GM19239 (cell line): ENCODE data around the gene SH2D3C.

ENCODE experiments used
- DNase-seq: peaks from one replicate; pipeline ENCODE4 v3.0.0; 2011; ENCODE audit warnings: low spot score; ENCODE audit not compliant: insufficient read length
- FAIRE-seq: peaks from 2 replicates; lab custom pipeline; 2011; peaks lifted over from hg19 to GRCh38; lab: Jason Lieb, UNC

SH2D3C gene

DNA sequence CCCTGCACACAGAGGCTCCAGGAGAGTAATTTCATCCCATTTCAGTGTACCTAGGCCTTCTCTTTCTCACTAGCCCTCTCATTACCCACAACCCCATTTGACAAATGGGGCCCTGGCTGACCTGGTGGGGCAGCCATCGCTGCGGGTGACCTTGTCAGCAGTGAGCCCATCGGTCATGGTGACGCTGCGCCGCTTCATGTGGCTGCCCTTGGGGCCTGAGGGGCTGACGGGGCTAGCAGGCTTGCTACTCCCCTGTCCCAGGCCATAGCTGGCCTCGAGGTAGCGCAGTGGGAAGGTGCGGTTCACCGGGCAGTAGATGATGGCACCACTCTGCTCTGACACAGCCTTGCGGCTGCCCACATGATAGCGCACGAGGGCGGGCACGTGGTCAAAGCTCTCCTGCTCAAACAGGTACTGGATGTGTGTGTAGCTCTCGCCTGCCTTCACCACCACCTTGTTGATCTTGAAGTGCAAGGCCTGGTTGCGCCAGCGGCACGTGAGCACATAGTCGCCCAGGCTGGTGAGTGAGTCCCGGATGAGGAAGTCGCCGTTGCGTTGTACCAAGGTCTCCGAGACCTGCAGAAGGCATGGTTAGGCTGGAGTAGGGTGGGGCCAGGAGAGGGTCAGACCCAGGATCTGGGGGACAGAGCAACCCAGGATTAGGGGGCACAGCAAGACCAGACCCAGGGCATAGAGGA is 29.2 kb downstream of the SH2D3C start:
- no peak for DNase-seq
- FAIRE-seq: no peak

DNA sequence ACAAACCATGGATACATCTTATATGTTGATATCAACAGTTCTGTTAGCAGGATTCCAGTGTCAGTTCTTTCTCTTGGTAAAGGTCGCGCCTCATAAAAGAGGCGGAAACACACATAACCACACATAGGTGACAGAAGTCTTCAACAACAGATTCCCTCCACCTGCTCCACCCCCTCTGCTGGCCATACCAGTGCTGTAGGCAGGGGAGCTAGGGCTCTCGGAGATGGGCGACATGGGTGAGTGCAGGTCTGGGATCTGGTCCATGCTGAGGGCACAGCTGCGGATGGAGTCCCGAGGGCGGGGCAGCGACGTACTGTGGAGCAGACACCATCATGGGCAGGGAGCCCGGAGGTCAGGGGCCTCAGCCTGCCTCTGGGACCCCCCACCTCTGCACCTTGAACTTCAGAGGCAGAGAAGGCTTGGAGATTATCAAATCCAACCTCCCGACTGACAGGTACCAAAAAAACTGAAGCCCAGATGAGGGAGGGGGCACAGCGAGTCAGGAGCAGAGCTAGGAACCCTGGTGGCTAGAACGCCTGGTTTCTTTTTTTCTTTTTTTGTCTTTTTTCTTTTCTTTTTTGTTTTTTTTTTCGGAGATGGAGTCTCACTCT is 31.4 kb downstream of the SH2D3C start:
- no peak for DNase-seq
- no peak for FAIRE-seq

DNA sequence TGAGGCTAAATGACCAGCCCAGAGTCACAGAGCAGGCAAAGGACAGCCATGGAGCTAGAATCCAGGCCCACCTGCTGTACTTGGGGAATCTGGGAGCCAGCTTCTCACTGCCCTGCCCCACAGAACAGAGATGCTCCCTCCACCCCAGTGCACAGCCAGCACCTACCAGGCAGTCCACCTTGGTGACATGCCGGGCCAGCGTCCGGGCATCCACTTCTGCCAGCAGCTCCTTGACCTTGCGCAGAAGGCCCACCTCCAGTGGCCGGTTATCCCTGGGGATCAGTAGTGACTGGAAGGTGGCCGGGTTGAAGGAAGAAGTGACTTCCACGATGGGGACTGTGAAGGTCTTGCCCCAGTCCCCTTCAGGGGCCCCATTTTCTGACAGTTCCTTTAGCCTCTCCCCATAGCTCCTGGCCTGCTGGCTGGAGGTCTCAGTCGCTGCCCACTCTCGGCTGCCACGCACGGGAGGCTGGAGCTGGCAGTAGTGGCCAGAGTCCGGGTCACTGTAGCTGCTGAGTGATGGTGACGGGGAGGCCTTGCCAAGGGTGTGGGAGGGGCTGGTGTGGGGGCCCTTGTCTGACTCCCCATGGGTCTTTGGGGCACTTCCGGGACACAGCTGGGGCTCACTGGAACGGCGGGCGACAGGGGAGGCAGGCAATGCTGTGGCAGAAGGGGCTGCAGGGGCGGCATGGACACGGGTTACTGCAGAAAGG is 33.9 kb downstream of the SH2D3C start:
- FAIRE-seq: no peak
- DNase-seq: no peak

DNA sequence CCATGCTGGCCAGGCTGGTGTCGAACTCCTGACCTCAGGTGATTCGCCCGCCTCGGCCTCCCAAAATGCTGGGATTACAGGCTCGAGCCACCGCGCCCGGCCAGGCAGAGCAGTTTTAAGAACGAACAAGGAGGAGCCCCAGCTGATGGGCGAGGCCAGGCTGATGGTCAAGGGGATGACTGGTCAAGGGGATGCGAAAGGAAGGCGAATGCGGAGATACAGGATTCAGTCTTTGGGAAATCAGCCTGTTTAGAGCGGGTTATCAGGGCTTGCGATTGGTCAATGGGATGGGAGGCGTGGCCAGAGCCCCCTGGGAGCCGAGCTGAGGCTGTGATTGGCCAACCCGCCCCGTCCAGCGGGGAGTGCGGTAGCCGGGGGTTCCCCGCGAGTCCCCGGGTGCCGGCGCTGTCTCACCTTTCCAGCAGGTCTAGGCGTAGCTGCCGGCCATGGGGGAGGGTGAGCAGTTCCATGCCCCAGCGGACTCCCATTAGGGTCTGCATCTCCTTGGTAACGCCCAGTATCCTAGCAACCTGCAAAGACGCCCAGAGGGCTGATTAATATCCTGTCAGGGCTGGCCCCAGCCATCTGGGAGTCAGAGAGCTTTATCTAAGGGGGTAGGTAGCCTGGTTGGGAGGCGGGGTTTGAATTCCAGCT is 35.9 kb downstream of the SH2D3C start:
- DNase-seq: no peak
- no peak for FAIRE-seq

DNA sequence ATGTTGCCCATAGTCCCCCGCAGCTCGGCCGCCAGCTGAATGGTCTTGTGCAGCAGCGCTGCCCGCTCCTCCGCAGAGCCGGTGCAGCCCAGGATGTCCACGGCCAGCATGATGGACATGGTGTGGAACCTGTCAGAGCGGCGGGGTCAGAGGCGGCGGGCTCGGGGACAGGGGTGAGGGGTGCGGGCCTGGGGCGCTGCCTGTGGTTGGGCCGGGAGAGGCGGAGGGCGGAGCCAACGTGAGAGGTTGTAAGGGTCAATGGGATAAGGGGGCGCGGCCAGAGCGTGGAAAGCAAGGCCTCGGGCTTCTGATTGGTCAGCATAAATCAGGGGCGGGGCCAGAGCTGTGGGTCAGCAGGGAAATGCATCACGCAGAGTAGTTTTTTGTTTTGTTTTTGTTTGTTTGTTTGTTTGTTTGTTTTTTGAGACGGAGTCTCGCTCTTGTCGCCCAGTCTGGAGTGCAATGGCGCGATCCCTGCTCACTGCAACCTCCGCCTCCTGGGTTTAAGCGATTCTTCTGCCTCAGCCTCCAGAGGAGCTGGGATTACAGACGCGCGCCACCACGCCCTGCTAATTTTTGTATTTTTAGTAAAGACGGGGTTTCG is 36.5 kb downstream of the SH2D3C start:
- DNase-seq: no peak
- FAIRE-seq: no peak

DNA sequence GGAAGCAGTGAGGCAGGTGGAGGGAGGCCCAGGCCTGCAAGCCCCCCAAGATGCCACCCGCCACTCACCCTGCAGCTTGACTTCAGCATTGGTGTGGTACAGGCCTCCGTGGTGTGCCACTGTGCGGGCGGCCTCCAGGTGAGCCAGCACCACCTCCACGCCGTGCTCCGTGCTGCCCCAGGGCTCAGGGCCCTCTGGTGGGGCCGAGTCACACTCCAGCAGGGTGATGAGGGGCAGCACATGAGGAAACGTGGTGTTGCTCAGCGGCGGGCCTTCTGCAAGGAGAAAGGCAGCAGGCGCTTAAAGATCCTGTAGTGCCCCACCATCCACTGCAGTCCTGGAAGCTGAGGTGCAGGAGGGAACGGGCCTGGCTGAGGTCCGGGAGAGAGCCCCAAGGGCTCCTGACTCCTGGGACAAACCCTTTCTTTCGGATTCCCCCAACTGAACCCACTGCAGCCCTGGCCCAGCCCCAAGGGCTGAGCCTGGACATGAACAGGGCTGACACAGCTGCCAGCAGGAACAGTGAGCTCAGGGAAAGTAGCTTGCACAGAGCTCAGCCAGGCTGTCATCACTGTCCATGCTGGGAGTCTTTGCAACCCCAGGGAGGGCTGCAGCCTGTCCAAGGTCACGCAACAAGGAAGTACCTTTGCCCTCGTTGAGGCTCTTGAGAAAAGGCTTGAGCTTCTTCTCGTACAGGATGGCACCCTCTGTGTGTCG is 38.7 kb downstream of the SH2D3C start:
- no peak for FAIRE-seq
- no peak for DNase-seq

DNA sequence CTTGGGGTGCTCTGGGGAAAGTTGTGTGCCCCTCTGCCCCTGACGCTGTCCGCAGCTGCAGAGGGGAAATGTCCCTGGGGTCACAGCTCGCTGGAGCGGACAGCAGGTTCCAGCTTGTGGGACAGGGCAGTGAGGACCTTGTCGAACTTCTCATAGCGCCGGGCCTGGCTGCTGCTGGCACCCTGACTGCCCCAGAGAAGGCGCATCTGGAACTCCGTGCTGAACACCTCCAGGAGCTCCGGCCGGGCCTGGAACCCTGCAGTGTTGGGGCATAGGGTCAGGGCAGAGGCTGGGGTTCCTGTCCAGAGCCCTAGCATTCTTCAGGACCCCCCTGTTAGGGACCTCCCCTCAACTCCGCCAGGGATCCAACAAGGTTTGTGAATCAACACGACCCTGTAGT is 39.8 kb downstream of the SH2D3C start:
- no peak for DNase-seq
- no peak for FAIRE-seq

DNA sequence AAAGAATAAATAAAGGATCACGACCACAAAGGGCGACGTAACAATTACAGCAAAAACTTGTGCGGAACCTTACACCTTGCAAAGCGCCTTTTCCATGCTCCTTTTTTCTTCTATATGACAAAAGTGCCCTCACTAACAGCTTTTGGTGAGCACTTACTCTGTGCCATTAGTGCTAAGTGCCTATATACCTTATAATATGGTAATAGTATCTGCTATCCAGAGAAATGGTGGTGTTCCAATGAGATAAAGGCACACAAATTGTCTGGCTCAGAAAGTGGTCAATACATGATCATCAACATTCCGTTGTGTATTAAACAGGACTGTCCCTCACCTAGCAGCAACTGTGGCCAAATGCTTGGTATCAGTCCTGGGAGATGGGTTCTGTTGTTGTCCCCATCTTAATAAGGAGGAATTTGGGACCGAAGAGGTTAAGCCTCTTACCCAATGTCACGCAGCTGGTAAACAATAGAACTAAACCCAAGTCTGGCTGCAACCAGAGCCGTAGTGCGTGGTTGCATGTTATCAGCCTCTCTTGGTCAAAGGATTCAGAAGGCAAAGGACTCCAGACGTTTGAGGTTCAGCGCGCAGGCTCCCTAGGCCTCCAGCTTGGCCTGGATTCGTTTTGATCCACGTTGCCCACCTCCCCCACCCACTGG is 42.8 kb downstream of the SH2D3C start:
- no peak for FAIRE-seq
- DNase-seq: no peak

DNA sequence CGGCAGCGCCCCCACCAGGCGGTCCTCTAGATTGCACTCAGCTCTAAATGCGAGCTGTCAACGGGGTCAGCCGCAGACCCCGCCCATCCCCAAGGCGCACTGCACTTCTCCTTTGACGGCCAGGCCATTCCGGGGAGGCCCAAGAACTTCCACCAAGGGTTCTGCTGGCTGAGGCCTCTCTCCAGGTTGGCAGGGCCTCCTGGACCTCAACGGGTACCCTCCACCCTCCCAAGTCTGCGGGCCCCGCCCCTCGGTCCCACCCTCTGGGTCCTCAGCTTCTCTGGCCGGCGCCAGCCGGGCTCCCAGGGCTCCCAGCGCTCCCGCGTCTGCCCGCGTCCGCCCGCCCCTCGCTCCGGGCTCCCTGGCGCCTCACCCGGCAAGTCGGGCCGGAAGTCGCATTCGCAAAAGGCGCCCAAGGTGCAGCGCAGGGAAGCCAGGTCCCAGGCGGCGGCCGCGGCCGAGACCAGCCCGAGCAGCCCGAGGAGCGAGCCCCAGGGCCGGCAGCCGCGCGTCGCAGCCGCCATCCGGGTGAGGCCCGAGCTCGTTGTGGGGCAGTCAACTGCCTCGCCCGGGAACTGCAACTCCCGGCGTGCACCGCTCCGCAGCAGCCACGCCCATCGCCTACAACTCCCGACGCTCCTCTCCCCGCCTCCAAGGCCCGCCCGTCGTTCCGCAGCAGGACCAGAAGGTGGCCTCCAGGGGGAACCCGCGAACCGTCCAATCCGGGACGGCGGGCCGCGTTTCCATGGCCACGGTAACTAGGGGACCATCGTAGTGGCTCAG is 43.5 kb downstream of the SH2D3C start, which contains the start of gene TOR2A:
Gene TOR2A (minus strand): TSS at position 548 of the 783 bp plus-strand sequence. CDS start 24 bp downstream, at position 524.
- FAIRE-seq (peak; percentile 99), DNase-seq (peak; percentile 99)

DNA sequence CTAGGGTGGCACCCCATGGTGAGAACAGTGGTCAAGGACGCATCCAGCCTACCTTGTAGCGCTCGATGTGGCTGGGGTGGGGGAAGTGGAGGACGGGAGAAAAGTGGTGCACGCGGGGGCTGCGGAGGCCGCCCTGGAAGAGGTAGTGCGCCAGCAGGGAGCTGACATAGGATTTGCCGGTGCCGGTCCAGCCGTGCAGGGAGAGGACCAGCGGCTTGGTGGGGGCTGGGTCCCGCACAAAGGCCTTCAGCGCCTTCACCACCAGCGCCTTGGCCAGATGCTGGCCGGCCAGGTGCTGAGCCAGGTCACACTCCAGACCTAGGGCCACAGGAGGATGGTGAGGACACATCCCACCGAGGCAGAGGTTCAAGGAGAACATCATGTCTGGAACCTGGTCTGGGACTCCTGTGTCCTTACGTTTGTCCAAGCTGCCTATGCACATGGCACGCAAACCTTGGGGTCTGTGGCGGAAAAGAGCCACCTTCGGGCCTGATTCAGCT is 44.2 kb downstream of the SH2D3C start:
- no peak for FAIRE-seq
- no peak for DNase-seq

DNA sequence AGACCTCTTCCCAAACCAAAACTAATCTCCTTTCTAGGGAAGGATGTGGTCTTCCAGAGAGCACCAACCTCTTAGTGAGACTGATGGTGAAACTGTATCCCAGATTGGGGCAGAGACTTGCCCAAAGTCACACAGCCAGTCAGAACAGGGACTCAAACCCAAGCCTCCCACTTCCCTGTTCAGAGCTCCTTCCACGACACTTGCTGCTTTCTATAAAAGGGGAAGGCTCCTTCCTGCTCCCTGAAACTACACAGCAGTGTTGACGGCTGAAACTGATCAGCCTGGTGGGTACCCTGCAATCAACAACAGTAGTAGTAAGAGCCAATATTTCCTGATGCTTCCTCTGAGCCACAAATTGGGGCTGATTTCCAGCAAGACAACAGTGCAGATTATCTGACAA is 44.9 kb downstream of the SH2D3C start:
- DNase-seq: no peak
- FAIRE-seq: no peak

DNA sequence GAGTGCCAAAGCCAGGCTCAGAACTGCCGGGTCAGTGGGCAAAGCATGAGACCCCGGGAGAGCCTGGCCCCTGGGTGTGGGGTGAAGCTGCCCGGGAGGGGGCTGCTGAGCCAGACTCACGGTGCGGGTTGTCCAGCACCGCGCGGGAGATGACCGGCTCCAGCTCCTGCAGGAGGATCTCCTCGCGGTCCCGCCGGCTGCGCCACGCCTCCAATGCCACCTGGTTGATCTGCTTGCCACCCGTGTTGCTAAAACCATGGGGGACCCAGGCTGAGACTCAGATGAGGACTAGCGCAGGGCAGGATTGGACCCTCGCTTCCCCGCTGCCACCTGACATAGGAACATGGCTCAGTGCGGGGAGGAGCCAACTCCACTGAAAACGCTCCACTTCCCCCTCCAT is 46.0 kb downstream of the SH2D3C start:
- no peak for FAIRE-seq
- no peak for DNase-seq

DNA sequence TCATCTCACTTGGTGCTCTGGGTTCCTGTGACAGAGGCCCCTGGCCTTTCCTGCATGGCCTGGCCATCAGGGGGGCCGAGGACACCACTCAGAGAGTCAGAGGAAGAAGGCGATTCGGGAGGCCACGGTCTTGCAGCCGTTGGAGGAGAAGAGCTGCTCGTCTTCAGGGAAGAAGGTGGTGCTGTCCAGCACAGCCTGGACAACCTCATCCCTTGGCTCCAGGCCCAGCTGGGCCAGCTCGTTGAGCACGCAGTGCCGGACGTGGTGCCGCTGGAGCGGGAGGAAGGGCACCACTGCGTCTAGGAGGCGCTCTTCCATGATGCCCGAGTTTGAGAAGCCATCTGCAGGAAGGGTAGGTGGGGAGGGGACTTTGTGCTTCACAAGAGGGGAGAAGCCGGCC is 46.5 kb downstream of the SH2D3C start:
- no peak for DNase-seq
- no peak for FAIRE-seq

DNA sequence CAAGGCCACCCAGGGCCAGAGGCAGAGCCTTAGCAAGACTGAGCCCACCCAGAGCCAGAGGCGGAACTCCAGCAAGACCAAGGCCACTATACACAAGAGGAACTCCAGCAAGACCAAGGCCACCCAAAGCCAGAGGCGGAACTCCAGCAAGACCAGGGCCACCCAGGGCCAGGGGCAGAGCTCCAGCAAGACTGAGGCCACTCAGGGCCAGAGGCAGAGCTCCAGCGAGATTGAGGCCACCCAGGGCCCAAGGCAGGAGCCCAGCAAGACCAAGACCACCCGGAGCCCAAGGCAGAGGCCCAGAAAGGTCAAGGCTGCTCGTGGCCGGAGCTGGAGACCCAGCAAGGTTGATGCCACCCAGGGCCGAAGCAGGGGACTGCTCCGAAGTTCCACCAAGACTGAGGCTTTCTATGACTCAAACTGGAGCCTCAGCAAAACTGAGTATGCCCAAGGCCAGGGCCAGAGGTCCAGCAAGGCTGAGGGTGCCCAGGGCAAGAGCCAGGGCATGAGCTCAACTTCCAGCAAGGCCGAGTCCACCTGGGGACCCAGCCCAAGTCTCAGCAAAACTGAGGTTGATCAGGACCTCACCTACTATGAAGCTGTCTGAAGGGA is 47.6 kb downstream of the SH2D3C start:
- no peak for DNase-seq
- FAIRE-seq: no peak

DNA sequence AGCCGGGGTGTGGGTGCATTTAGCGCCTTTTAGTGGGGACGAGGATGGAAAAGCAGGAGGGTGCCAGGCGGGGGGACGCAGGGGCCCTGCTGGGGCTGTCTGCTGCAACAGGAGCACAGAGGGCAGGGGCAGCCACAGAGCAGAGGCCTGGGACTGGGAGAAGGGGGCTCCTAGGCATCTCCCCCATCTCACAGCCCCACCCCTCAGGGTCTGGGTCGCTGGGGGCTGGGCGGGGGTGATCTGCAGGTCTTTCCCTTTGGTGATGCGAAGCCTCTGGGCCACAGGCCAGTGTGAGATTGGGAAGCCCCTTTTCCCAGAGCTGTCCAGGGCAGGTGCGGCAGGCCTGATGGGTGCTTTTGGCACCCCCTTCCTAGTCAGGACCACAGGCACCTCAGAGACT is 48.2 kb downstream of the SH2D3C start:
- FAIRE-seq (no peak), DNase-seq (no peak)

DNA sequence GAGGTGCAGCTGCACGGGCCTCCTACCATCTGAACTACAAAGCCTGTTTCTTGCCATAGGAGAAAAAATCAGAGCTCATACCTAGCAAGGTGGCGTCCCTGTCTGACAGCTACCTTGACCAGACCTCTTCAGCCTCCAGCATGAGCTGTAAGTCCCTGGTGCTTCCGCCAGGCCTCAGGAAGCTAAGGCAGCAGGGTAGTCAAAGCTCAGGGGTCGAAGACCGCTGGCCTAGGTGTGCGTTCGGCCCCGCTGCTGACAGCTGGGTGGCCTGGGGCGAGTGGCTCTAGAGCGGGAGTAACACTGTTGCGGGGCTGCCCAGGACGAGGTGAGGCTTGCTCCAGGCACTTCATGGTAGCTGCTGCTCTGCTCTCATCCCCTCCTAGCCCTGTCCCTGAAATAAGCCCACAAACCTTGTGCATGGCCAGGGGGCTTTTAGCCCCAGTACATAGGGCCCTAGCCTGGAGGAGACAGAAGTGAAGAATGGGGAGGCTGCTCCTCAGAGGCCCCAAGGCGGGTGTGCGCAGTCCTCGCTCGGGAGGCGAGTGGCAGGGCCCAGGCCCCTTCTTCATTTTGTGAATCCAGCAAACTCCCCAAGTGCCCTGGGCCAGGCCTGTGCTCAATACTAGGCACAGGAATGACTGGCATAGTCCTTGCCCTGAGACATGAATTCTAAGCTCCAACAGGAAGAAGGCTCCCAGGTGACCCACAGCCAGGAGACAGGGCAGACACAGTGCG is 48.8 kb downstream of the SH2D3C start:
- DNase-seq (no peak), FAIRE-seq (no peak)

DNA sequence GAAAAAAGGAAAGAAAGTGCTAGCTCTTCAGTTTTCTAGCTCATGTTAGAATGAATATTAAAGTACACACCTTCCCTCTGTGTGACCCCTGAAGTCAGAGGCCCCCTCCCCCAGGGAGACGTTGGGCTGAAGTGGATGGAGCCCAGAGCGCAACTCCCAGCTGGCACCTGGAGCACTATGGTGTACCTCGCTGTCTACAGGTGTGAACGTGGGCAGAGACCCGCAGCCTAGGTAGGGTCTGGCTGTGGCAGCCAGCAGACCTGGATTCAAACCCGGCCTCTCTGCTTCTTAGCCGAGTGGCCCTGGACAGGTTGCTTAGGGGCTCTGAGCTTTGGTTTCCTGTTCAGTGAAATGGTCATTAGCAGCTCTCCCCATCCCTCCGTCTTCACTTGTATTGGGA is 49.7 kb downstream of the SH2D3C start:
- FAIRE-seq (no peak), DNase-seq (no peak)
